Measurements from ENCODE around the gene ANXA4.

ANXA4 gene

GRCh38 chr2:69846182-69847067 lies 104.5 kb downstream of the ANXA4 start:
- no peak for DNase-seq (ENCODE audit: low read depth)
- TF ChIP-seq CTCF (IDR thresholded peaks at IDR 0.05; ENCODE audit: low read length, missing control alignments), result no peak
- no peak overlapping the region for H3K4me3 ChIP-seq (replicated peaks; ENCODE audit: low read depth, low read length)

GRCh38 chr2:69847068-69847828 lies 105.3 kb downstream of the ANXA4 start:
- no peak for DNase-seq (ENCODE audit: low read depth)
- no peak for TF ChIP-seq CTCF (IDR thresholded peaks at IDR 0.05; ENCODE audit: low read length, missing control alignments)
- no peak overlapping the region for H3K4me3 ChIP-seq (replicated peaks; ENCODE audit: low read depth, low read length)

DNA sequence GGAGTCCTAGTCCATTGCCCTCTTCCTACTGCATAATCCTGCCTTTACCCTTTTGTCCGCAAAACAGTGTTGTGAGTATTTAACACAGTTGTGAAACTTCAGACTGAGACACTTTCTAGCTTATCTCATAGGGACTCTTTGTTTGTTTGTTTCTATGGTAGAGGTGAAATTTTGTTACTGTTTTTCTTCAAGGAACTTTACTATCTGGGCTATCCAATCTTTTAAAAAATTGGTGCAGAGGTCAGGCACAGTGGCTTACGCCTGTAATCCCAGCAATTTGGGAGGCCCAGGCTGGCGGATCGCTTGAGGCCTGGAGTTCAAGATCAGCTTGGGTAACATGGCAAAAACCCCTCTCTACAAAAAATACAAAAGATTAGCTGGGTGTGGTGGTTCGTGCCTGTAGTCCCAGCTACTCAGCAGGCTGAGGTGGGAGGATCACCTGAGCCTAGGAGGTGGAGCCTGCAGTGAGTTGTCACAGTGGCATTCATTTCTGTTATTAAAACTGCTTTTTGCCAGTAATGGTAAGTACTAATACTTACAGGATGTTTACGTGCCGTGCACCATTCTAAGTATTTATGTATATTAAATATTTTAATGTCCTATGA lies 106.4 kb downstream of the ANXA4 start:
- TF ChIP-seq CTCF (IDR thresholded peaks at IDR 0.05; ENCODE audit: low read length, missing control alignments), result no peak
- no peak for DNase-seq (ENCODE audit: low read depth)
- H3K4me3 ChIP-seq (replicated peaks; ENCODE audit: low read depth, low read length), result no peak overlapping the region

DNA sequence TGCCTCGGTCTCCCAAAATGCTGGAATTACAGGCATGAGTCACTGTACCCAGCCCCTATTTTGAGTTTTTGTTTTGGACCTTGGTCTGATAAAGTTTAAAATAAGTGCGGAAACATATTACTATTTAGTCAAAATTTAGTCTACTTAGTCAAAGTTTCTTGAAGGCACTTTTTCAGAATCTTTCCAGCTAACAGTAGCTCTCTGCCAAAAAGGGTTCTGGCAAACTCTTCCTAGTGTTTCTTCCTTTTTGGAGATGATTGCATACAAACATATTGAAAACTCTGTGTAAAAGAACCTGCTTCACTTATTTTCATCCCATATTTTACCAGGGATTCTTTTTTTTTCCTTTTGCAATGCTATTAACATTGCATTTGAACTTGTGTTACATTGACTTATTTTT lies 116.3 kb downstream of the ANXA4 start:
- no peak for TF ChIP-seq CTCF (IDR thresholded peaks at IDR 0.05; ENCODE audit: low read length, missing control alignments)
- DNase-seq (ENCODE audit: low read depth), result no peak
- no peak overlapping the region for H3K4me3 ChIP-seq (replicated peaks; ENCODE audit: low read depth, low read length)

DNA sequence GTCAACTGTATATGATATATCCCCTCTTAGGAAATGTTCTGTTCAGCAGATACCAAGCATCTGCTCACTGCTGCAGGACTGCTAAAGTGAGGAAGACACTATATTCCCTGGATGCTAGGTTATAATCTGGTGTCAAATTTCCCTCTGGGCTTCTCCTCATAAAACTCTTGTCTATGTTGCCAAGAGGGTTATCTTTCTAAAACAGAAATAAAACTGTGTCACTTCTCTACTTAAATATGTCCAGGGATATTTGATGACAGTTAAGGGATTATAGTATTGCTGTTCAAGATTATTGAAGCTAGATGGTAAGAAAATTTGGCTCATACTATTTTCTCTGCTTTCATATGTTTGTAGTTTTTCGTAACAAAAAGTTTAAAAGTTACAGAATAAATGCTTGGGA lies 121.4 kb downstream of the ANXA4 start:
- H3K4me3 ChIP-seq (replicated peaks; ENCODE audit: low read depth, low read length), result no peak overlapping the region
- DNase-seq (ENCODE audit: low read depth), result no peak
- TF ChIP-seq CTCF (IDR thresholded peaks at IDR 0.05; ENCODE audit: low read length, missing control alignments), result no peak
